HEK293T (cell line): ENCODE results near the gene SIK3.
"Not testable (repeated sequence)": the region's sequence is repeated elsewhere in the genome, so short reads cannot be mapped to it uniquely, and the experiment has no call there.

ENCODE experiments used
- CTCF ChIA-PET: fragments of 350-600 bp; formaldehyde crosslinking; extraction: SDS; loops from one replicate; lab custom pipeline; 2021; ENCODE audit warnings: antibody characterized with exemption, inconsistent platforms; lab: Yijun Ruan, JAX
- POLR2A ChIA-PET: fragments of 350-600 bp; formaldehyde crosslinking; extraction: SDS; loops from one replicate; lab custom pipeline; 2020; ENCODE audit warnings: antibody characterized with exemption, inconsistent platforms; lab: Yijun Ruan, JAX
- DNase-seq: peaks from one replicate; pipeline ENCODE4 v3.0.0; 2012; ENCODE audit warnings: mixed read lengths; ENCODE audit errors: extremely low spot score
- ARNT ChIP-seq: fragments of 450-650 bp; IDR thresholded peaks from 2 replicates; pipeline ENCODE4 v1.6.1; 2017; ENCODE audit warnings: mild to moderate bottlenecking
- BHLHE40 ChIP-seq: fragments of 450-650 bp; IDR thresholded peaks from 2 replicates; pipeline ENCODE4 v1.6.1; 2016; ENCODE audit warnings: mild to moderate bottlenecking, moderate library complexity, borderline replicate concordance
- CTBP1 ChIP-seq: fragments of 450-650 bp; IDR thresholded peaks from 2 replicates; pipeline ENCODE4 v1.6.1; 2016; ENCODE audit warnings: borderline replicate concordance
- ELF4 ChIP-seq: fragments of 450-650 bp; IDR thresholded peaks from 2 replicates; pipeline ENCODE4 v1.6.1; 2017; ENCODE audit warnings: antibody characterized with exemption
- FOXA1 ChIP-seq: fragments of 450-650 bp; IDR thresholded peaks from 2 replicates; pipeline ENCODE4 v1.6.1; 2016; ENCODE audit warnings: mild to moderate bottlenecking
- FOXK2 ChIP-seq: fragments of 450-650 bp; IDR thresholded peaks from 2 replicates; pipeline ENCODE4 v1.6.1; 2016; ENCODE audit warnings: mild to moderate bottlenecking
- FOXM1 ChIP-seq: fragments of 450-650 bp; IDR thresholded peaks from 2 replicates; pipeline ENCODE4 v1.6.1; 2017; ENCODE audit warnings: mild to moderate bottlenecking, borderline replicate concordance
- HDGF ChIP-seq: fragments of 450-650 bp; IDR thresholded peaks from 2 replicates; pipeline ENCODE4 v1.6.1; 2017; ENCODE audit warnings: antibody characterized with exemption, borderline replicate concordance
- L3MBTL2 ChIP-seq: fragments of 450-650 bp; conservative IDR thresholded peaks from 2 replicates; pipeline ENCODE4 v1.6.1; 2016; ENCODE audit warnings: mild to moderate bottlenecking
- LEF1 ChIP-seq: fragments of 450-650 bp; IDR thresholded peaks from 2 replicates; pipeline ENCODE4 v1.6.1; 2017; ENCODE audit warnings: mild to moderate bottlenecking, borderline replicate concordance
- NFRKB ChIP-seq: fragments of 450-650 bp; IDR thresholded peaks from 2 replicates; pipeline ENCODE4 v1.6.1; 2016; ENCODE audit warnings: mild to moderate bottlenecking, moderate library complexity
- SP1 ChIP-seq: fragments of 450-650 bp; IDR thresholded peaks from 2 replicates; pipeline ENCODE4 v1.6.1; 2017
- SUZ12 ChIP-seq: fragments of 450-650 bp; IDR thresholded peaks from 2 replicates; pipeline ENCODE4 v1.6.1; 2016; ENCODE audit warnings: mild to moderate bottlenecking
- TARDBP ChIP-seq: fragments of 450-650 bp; IDR thresholded peaks from 2 replicates; pipeline ENCODE4 v1.6.1; 2016
- ZNF384 ChIP-seq: fragments of 450-650 bp; IDR thresholded peaks from 2 replicates; pipeline ENCODE4 v1.6.1; 2016
- TF ChIP-seq, protein P1 (sequence below): fragments of 450-650 bp; IDR thresholded peaks from 2 replicates; pipeline ENCODE4 v1.6.1; 2016

Gene SIK3

GRCh38 chr11:117143390-117143789, 45.2 kb upstream of the SIK3 start:
- CTCF ChIA-PET = no interaction called here
- POLR2A ChIA-PET = interaction anchor here (0.9 to 4.1 kb wide), 11 partner anchors 9 to 356 kb away, joined by 3 to 58 read pairs (median 5); partner anchors contain the start of genes PCSK7, RNF214, SIDT2 and SIK3
- no peak for TF ChIP-seq ARNT
- peak; percentile 56 for DNase-seq

- CTCF ChIA-PET, DNase-seq, POLR2A ChIA-PET: not testable (repeated sequence)
These were observed 39.2 kb upstream of the SIK3 start for GRCh38 chr11:117137223-117138086.

GRCh38 chr11:117134979-117135378, 36.8 kb upstream of the SIK3 start:
- DNase-seq, POLR2A ChIA-PET, CTCF ChIA-PET: not testable (repeated sequence)

GRCh38 chr11:117134431-117134830, 36.2 kb upstream of the SIK3 start:
- ChIA-PET POLR2A (no interaction called here), CTCF (no interaction called here)
- DNase-seq = no peak
- TF ChIP-seq SUZ12 (no peak), LEF1 (no peak), FOXA1 (no peak), NFRKB (no peak), TARDBP (no peak), ARNT (no peak), FOXK2 (no peak), ZNF384 (no peak), L3MBTL2 (no peak), CTBP1 (no peak), HDGF (no peak), ELF4 (no peak), FOXM1 (no peak), BHLHE40 (no peak), SP1 (no peak)
- TF ChIP-seq, protein P1, sequence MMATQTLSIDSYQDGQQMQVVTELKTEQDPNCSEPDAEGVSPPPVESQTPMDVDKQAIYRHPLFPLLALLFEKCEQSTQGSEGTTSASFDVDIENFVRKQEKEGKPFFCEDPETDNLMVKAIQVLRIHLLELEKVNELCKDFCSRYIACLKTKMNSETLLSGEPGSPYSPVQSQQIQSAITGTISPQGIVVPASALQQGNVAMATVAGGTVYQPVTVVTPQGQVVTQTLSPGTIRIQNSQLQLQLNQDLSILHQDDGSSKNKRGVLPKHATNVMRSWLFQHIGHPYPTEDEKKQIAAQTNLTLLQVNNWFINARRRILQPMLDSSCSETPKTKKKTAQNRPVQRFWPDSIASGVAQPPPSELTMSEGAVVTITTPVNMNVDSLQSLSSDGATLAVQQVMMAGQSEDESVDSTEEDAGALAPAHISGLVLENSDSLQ = no peak

GRCh38 chr11:117130879-117131278, 32.7 kb upstream of the SIK3 start:
- POLR2A ChIA-PET = no interaction called here

GRCh38 chr11:117130396-117130795, 32.2 kb upstream of the SIK3 start:
- POLR2A ChIA-PET = not testable (repeated sequence)

More at GRCh38 chr11:117130879-117131278, 32.7 kb upstream of the SIK3 start:
- CTCF ChIA-PET = no interaction called here
- TF ChIP-seq ELF4 = no peak
- TF ChIP-seq SP1 = no peak
- TF ChIP-seq NFRKB = no peak
- no peak for TF ChIP-seq CTBP1
- TF ChIP-seq ZNF384 = no peak
- TF ChIP-seq HDGF = no peak
- TF ChIP-seq TARDBP = no peak
- TF ChIP-seq LEF1 = no peak
- TF ChIP-seq FOXM1 = no peak
- no peak for TF ChIP-seq FOXA1
- TF ChIP-seq, protein P1 = no peak
- no peak for TF ChIP-seq ARNT
- no peak for TF ChIP-seq SUZ12
- TF ChIP-seq L3MBTL2 = no peak
- DNase-seq = no peak

GRCh38 chr11:117128289-117128688, 30.1 kb upstream of the SIK3 start:
- CTCF ChIA-PET = no interaction called here
- no peak for TF ChIP-seq SUZ12
- no peak for TF ChIP-seq ZNF384
- TF ChIP-seq SP1 = no peak
- TF ChIP-seq TARDBP = no peak
- no peak for TF ChIP-seq HDGF
- TF ChIP-seq FOXK2 = no peak
- no peak for TF ChIP-seq CTBP1
- no peak for TF ChIP-seq L3MBTL2
- TF ChIP-seq, protein P1 = no peak
- no peak for DNase-seq
- POLR2A ChIA-PET = no interaction called here

More at GRCh38 chr11:117130396-117130795, 32.2 kb upstream of the SIK3 start:
- DNase-seq, CTCF ChIA-PET: not testable (repeated sequence)
